ENCODE measurements around the gene RUVBL1. TPM values are rescaled to one million over a fixed set of nuclear protein-coding genes. Genes with fewer than 3 reads are reported as not detected.

RUVBL1 gene
- total and polyA plus RNA-seq, 4 donors: 13.3 to 23.1 (median 13.9) TPM

- Histone ChIP-seq H3K9ac (ENCODE audit: low read depth in 1 of 2, low read length in 2 of 2) (peak overlapping the region in 1 of 2 donors; percentile 10), H3K27me3 (ENCODE audit: control insufficient read depth in 4 of 4, insufficient read depth in 4 of 4, low read length in 3 of 4) (no peaks in the 10 kb centered on the region), H3K27ac (ENCODE audit: low read depth in 1 of 2, low read length in 2 of 2) (peak overlapping the region in 1 of 2 donors; percentile 64), H3K36me3 (ENCODE audit: control insufficient read depth in 4 of 4, insufficient read depth in 3 of 4, low read depth in 1 of 4, low read length in 3 of 4) (peaks cover 0 to 4% (median 0%) of the 10 kb centered on the region in 4 donors), H3K4me3 (ENCODE audit: low read depth in 1 of 3, low read length in 3 of 3) (no peak overlapping the region), H3K4me1 (ENCODE audit: control insufficient read depth in 4 of 4, insufficient read depth in 4 of 4, low read length in 3 of 4) (peaks cover 13 to 60% (median 51%) of the 10 kb centered on the region in 4 donors), H3K9me3 (ENCODE audit: control insufficient read depth in 4 of 4, low read length in 3 of 4) (no peaks in the 10 kb centered on the region)
- 39% methylated on average over 13 of the region's 13 CpGs for WGBS
- no peak for DNase-seq (ENCODE audit: low spot score)
- TF ChIP-seq NR2F2 (IDR thresholded peaks at IDR 0.05): peak; percentile 9
- no peak for TF ChIP-seq ATF3 (IDR thresholded peaks at IDR 0.05)
- peak; percentile 90 to 91 for TF ChIP-seq RAD21 (IDR thresholded peaks at IDR 0.05)
- TF ChIP-seq FOXA1 (IDR thresholded peaks at IDR 0.05): peak; percentile 31
- peak; percentile 94 to 97 for TF ChIP-seq HNF4A (conservative IDR thresholded peaks at IDR 0.05)
- TF ChIP-seq CTCF (IDR thresholded peaks at IDR 0.05; ENCODE audit: low read depth, low read length, missing input control): peak; percentile 72
- TF ChIP-seq ZBTB33 (IDR thresholded peaks at IDR 0.05): no peak
- peak; percentile 30 for TF ChIP-seq YY1 (IDR thresholded peaks at IDR 0.05)
- TF ChIP-seq JUND (IDR thresholded peaks at IDR 0.05): no peak
- peak; percentile 29 for TF ChIP-seq MAX (IDR thresholded peaks at IDR 0.05)
- peak; percentile 88 for TF ChIP-seq HNF4G (IDR thresholded peaks at IDR 0.05)
- TF ChIP-seq SP1 (IDR thresholded peaks at IDR 0.05): peak; percentile 92
- TF ChIP-seq EGR1 (IDR thresholded peaks at IDR 0.05; ENCODE audit: low read depth in 2 of 2): no peak
- TF ChIP-seq GABPA (IDR thresholded peaks at IDR 0.05 in 1 of 2, conservative IDR thresholded peaks at IDR 0.05 in 1 of 2): no peak
- no peak for TF ChIP-seq FOXA2 (IDR thresholded peaks at IDR 0.05)
- TF ChIP-seq TAF1 (conservative IDR thresholded peaks at IDR 0.05): no peak
- TF ChIP-seq REST (IDR thresholded peaks at IDR 0.05): peak; percentile 31
- peak; percentile 80 to 82 for TF ChIP-seq RXRA (IDR thresholded peaks at IDR 0.05)
Measured at GRCh38 chr3:128094295-128095151, 29.1 kb downstream of the RUVBL1 start.

All from liver (tissue), 9 donors.